Neural cell (in vitro differentiated cells): Measurements from ENCODE around the gene PHTF2. TPM values are rescaled to one million over a fixed set of nuclear protein-coding genes. Genes with fewer than 3 reads are reported as not detected.

ENCODE experiments used
- H2AFZ ChIP-seq: fragments of 200-600, 300-800 bp; sonication (generic), shearing (Covaris generic); 2 replicates; pipeline ENCODE4 v1.6.0; 2014; ENCODE audit warnings: low read depth, mild to moderate bottlenecking, antibody characterized with exemption, low read length, moderate library complexity
- H3F3A ChIP-seq: fragments of 200-600 bp; shearing (Covaris generic); 2 replicates; pipeline ENCODE4 v1.6.1; 2016; ENCODE audit warnings: mild to moderate bottlenecking, moderate library complexity, mixed read lengths, antibody characterized with exemption, low read length; ENCODE audit not compliant: insufficient read depth, poor library complexity, severe bottlenecking
- H3K27ac ChIP-seq: fragments of 200-600, 300-800 bp; sonication (generic), shearing (Covaris generic); 2 replicates; pipeline ENCODE4 v1.5.1; 2014; ENCODE audit warnings: mild to moderate bottlenecking, low read length, moderate library complexity
- H3K27me3 ChIP-seq: fragments of 300-800, 200-600 bp; sonication (generic), shearing (Covaris generic); 2 replicates; pipeline ENCODE4 v1.6.0; 2014; ENCODE audit warnings: mild to moderate bottlenecking, low read depth, low read length, moderate library complexity; ENCODE audit not compliant: insufficient read depth
- H3K36me3 ChIP-seq: fragments of 300-800, 200-600 bp; sonication (generic), shearing (Covaris generic); 2 replicates; pipeline ENCODE4 v1.5.1; 2014; ENCODE audit warnings: mild to moderate bottlenecking, antibody characterized with exemption, low read length, moderate library complexity; ENCODE audit not compliant: insufficient read depth
- H3K4me2 ChIP-seq: fragments of 300-800, 200-600 bp; sonication (generic), shearing (Covaris generic); 2 replicates; pipeline ENCODE4 v1.6.0; 2014; ENCODE audit warnings: mild to moderate bottlenecking, low read length
- H3K4me3 ChIP-seq: fragments of 300-800, 200-600 bp; sonication (generic), shearing (Covaris generic); 2 replicates; pipeline ENCODE4 v1.5.1; 2014; ENCODE audit warnings: mild to moderate bottlenecking, low read length, moderate library complexity
- H3K79me2 ChIP-seq: fragments of 200-600 bp; shearing (Covaris generic); replicated peaks from 2 replicates; pipeline ENCODE4 v1.6.0; 2014; ENCODE audit warnings: mild to moderate bottlenecking, low read length, moderate library complexity; ENCODE audit not compliant: insufficient read depth
- H3K9ac ChIP-seq: fragments of 300-800, 200-600 bp; sonication (generic), shearing (Covaris generic); 2 replicates; pipeline ENCODE4 v1.6.1; 2016; ENCODE audit warnings: mild to moderate bottlenecking, low read length, mixed read lengths
- H3K9me2 ChIP-seq: fragments of 200-600 bp; shearing (Covaris generic); 2 replicates; pipeline ENCODE4 v1.6.1; 2016; ENCODE audit warnings: mild to moderate bottlenecking, low read length, mixed read lengths; ENCODE audit not compliant: insufficient read depth
- H3K9me3 ChIP-seq: fragments of 200-600, 300-800 bp; sonication (generic), shearing (Covaris generic); 2 replicates; pipeline ENCODE4 v1.6.1; 2016; ENCODE audit warnings: mild to moderate bottlenecking, mixed run types, low read length, moderate library complexity, mixed read lengths
- H4K20me1 ChIP-seq: fragments of 200-600 bp; shearing (Covaris generic); 2 replicates; pipeline ENCODE4 v1.6.1; 2016; ENCODE audit warnings: mild to moderate bottlenecking, mixed run types; ENCODE audit not compliant: insufficient read depth
- EZH2 ChIP-seq: fragments of 200-600, 300-800 bp; shearing (Covaris generic), sonication (generic); IDR thresholded peaks from 2 replicates; pipeline ENCODE4 v1.6.1; 2014; ENCODE audit warnings: antibody characterized with exemption, low read length, borderline replicate concordance, mild to moderate bottlenecking; ENCODE audit not compliant: insufficient read depth, poor library complexity, severe bottlenecking
- MXI1 ChIP-seq: fragments of 450-650 bp; conservative IDR thresholded peaks from 2 replicates; pipeline ENCODE4 v1.6.1; 2014; ENCODE audit warnings: antibody characterized with exemption, mild to moderate bottlenecking; ENCODE audit not compliant: poor library complexity, severe bottlenecking
- POLR2AphosphoS5 ChIP-seq: IDR thresholded peaks from 2 replicates; pipeline ENCODE4 v1.6.1; 2012
- RAD21 ChIP-seq: fragments of 450-650 bp; conservative IDR thresholded peaks from 2 replicates; pipeline ENCODE4 v1.6.1; 2014; ENCODE audit warnings: antibody characterized with exemption, mild to moderate bottlenecking, moderate library complexity
- SMC3 ChIP-seq: fragments of 450-650 bp; conservative IDR thresholded peaks from 2 replicates; pipeline ENCODE4 v1.6.1; 2014; ENCODE audit warnings: antibody characterized with exemption, mild to moderate bottlenecking, moderate library complexity; ENCODE audit not compliant: poor library complexity
- TAF1 ChIP-seq: IDR thresholded peaks from 2 replicates; pipeline ENCODE4 v1.6.1; 2012; ENCODE audit warnings: low read depth
- polyA plus RNA-seq: library from polyadenylated mRNA; depleted of rRNA; stranded (reverse); fragments of >200 nt; gene quantifications from 2 replicates; pipeline ENCODE4 v1.2.3, GENCODE V29; 2014
- TF ChIP-seq, protein P1 (sequence below): fragments of 450-650 bp; IDR thresholded peaks from 2 replicates; pipeline ENCODE4 v1.5.1; 2014; ENCODE audit warnings: antibody characterized with exemption, mild to moderate bottlenecking, moderate library complexity; ENCODE audit not compliant: poor library complexity, severe bottlenecking
- TF ChIP-seq, protein P2 (sequence below): IDR thresholded peaks from 2 replicates; pipeline ENCODE4 v1.6.1; 2012; ENCODE audit warnings: borderline replicate concordance

The PHTF2 gene
- polyA plus RNA-seq, 1 donor from 2014 or later: 34.4 TPM

DNA sequence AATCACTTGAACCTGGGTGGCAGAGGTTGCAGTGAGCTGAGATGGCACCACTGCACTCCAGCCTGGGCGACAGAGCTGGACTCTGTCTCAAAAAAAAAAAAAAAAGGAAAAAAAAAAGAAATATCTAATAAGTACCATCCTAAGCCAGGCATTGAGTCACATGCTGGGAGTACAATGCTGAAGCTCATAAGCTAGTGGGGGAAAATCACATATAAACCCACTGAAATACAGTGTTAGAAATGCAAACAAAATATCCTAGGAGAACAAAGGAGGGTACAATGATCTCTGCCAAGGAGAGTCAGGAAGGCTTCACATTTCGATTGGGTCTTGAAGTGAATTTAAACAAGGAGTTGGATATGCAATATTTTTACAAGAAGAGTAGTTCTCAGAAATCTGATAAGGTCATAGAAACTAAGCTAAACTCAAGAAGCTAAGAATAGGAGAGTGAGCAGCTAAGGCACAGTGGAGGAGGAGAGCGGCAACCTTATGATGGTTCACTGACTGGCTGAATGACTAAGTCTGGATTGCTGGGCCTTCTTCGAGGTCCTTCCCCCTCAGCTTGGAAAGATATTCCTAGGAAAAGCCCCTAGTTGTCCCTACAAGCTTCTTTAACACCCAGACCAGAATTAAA lies 115.5 kb downstream of the PHTF2 start:
- H3K4me3 ChIP-seq: no peak overlapping the region
- no peaks in the 10 kb centered on the region for H3K9me2 ChIP-seq
- H3K4me2 ChIP-seq: no peak overlapping the region
- H3K27ac ChIP-seq: no peak overlapping the region
- no peaks in the 10 kb centered on the region for H4K20me1 ChIP-seq
- no peaks in the 10 kb centered on the region for H3F3A ChIP-seq
- H3K9ac ChIP-seq: no peak overlapping the region
- no peaks in the 10 kb centered on the region for H3K9me3 ChIP-seq
- no peaks in the 10 kb centered on the region for H3K27me3 ChIP-seq
- H2AFZ ChIP-seq: no peak overlapping the region
- TF ChIP-seq, protein P1, sequence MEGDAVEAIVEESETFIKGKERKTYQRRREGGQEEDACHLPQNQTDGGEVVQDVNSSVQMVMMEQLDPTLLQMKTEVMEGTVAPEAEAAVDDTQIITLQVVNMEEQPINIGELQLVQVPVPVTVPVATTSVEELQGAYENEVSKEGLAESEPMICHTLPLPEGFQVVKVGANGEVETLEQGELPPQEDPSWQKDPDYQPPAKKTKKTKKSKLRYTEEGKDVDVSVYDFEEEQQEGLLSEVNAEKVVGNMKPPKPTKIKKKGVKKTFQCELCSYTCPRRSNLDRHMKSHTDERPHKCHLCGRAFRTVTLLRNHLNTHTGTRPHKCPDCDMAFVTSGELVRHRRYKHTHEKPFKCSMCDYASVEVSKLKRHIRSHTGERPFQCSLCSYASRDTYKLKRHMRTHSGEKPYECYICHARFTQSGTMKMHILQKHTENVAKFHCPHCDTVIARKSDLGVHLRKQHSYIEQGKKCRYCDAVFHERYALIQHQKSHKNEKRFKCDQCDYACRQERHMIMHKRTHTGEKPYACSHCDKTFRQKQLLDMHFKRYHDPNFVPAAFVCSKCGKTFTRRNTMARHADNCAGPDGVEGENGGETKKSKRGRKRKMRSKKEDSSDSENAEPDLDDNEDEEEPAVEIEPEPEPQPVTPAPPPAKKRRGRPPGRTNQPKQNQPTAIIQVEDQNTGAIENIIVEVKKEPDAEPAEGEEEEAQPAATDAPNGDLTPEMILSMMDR: no peak
- H3K36me3 ChIP-seq: no peaks in the 10 kb centered on the region
- H3K79me2 ChIP-seq: no peaks in the 10 kb centered on the region

- no peaks in the 10 kb centered on the region for H3K9me2 ChIP-seq
- H3K4me3 ChIP-seq: no peak overlapping the region
- H3K4me2 ChIP-seq: no peak overlapping the region
- no peaks in the 10 kb centered on the region for H3K27me3 ChIP-seq
- H3F3A ChIP-seq: no peaks in the 10 kb centered on the region
- H3K27ac ChIP-seq: no peak overlapping the region
- no peaks in the 10 kb centered on the region for H3K79me2 ChIP-seq
- TF ChIP-seq MXI1 (no peak), EZH2 (no peak), RAD21 (no peak), SMC3 (no peak), POLR2AphosphoS5 (no peak), TAF1 (no peak)
- TF ChIP-seq, protein P2, sequence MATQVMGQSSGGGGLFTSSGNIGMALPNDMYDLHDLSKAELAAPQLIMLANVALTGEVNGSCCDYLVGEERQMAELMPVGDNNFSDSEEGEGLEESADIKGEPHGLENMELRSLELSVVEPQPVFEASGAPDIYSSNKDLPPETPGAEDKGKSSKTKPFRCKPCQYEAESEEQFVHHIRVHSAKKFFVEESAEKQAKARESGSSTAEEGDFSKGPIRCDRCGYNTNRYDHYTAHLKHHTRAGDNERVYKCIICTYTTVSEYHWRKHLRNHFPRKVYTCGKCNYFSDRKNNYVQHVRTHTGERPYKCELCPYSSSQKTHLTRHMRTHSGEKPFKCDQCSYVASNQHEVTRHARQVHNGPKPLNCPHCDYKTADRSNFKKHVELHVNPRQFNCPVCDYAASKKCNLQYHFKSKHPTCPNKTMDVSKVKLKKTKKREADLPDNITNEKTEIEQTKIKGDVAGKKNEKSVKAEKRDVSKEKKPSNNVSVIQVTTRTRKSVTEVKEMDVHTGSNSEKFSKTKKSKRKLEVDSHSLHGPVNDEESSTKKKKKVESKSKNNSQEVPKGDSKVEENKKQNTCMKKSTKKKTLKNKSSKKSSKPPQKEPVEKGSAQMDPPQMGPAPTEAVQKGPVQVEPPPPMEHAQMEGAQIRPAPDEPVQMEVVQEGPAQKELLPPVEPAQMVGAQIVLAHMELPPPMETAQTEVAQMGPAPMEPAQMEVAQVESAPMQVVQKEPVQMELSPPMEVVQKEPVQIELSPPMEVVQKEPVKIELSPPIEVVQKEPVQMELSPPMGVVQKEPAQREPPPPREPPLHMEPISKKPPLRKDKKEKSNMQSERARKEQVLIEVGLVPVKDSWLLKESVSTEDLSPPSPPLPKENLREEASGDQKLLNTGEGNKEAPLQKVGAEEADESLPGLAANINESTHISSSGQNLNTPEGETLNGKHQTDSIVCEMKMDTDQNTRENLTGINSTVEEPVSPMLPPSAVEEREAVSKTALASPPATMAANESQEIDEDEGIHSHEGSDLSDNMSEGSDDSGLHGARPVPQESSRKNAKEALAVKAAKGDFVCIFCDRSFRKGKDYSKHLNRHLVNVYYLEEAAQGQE: no peak
- TF ChIP-seq, protein P1: no peak
- no peaks in the 10 kb centered on the region for H4K20me1 ChIP-seq
- H3K9me3 ChIP-seq: no peaks in the 10 kb centered on the region
- no peak overlapping the region for H2AFZ ChIP-seq
- H3K36me3 ChIP-seq: no peaks in the 10 kb centered on the region
- H3K9ac ChIP-seq: no peak overlapping the region
Observed at GRCh38 chr7:77917500-77918262, 119.1 kb downstream of the PHTF2 start.
